IPS-18a (cell line): Measurements from ENCODE around the gene TACC3.
A peak's percentile ranks its signal among the peaks of the same experiment; 100 is the strongest.

Experiments
- H3K27ac ChIP-seq: one replicate; pipeline ENCODE4 v1.5.1; 2013; ENCODE audit warnings: low read length
- H3K27me3 ChIP-seq: one replicate; pipeline ENCODE4 v1.6.1; 2013; ENCODE audit warnings: mild to moderate bottlenecking, low read length; ENCODE audit not compliant: control insufficient read depth, insufficient read depth
- H3K36me3 ChIP-seq: one replicate; pipeline ENCODE4 v1.6.1; 2013; ENCODE audit warnings: low read depth, low read length; ENCODE audit not compliant: control insufficient read depth
- H3K4me1 ChIP-seq: one replicate; pipeline ENCODE4 v1.6.1; 2013; ENCODE audit warnings: low read depth, low read length; ENCODE audit not compliant: control insufficient read depth
- H3K4me3 ChIP-seq: one replicate; pipeline ENCODE4 v1.5.1; 2013; ENCODE audit warnings: low read length
- H3K9ac ChIP-seq: one replicate; pipeline ENCODE4 v1.6.1; 2013; ENCODE audit warnings: mild to moderate bottlenecking, low read length, moderate library complexity
- H3K9me3 ChIP-seq: one replicate; pipeline ENCODE4 v1.6.1; 2013; ENCODE audit warnings: low read depth, low read length; ENCODE audit not compliant: control insufficient read depth

TACC3 gene

GRCh38 chr4:1721003-1721665 lies at the start of gene TACC3, which contains the start of gene TMEM129:
Gene TACC3, plus strand, starts transcription at chr4:1721521. Its CDS starts 1,901 bp downstream, at chr4:1723422.
Gene TMEM129, minus strand, starts transcription at chr4:1721323. Its CDS starts 486 bp downstream, at chr4:1720837.
- Histone ChIP-seq H3K27ac (no peak within 1 kb of the TSS), H3K9ac (peak within 1 kb of the TSS; percentile 81), H3K27me3 (no peaks in the 10 kb centered on the region), H3K4me3 (peak within 1 kb of the TSS; percentile 82), H3K9me3 (no peaks in the 10 kb centered on the region), H3K36me3 (peaks cover 34% of the 10 kb centered on the region), H3K4me1 (no peaks in the 10 kb centered on the region)

GRCh38 chr4:1673671-1674070 lies 47.6 kb upstream of the TACC3 start:
- Histone ChIP-seq H3K4me3 (no peak overlapping the region), H3K27ac (no peak overlapping the region), H3K36me3 (no peaks in the 10 kb centered on the region), H3K4me1 (no peaks in the 10 kb centered on the region), H3K27me3 (no peaks in the 10 kb centered on the region), H3K9ac (no peak overlapping the region), H3K9me3 (no peaks in the 10 kb centered on the region)

GRCh38 chr4:1674682-1675081 lies 46.6 kb upstream of the TACC3 start:
- Histone ChIP-seq H3K9ac (no peak overlapping the region), H3K4me1 (no peaks in the 10 kb centered on the region), H3K27me3 (no peaks in the 10 kb centered on the region), H3K4me3 (no peak overlapping the region), H3K27ac (no peak overlapping the region), H3K9me3 (no peaks in the 10 kb centered on the region), H3K36me3 (no peaks in the 10 kb centered on the region)

GRCh38 chr4:1675136-1675801 lies 46.1 kb upstream of the TACC3 start:
- Histone ChIP-seq H3K36me3 (no peaks in the 10 kb centered on the region), H3K9me3 (no peaks in the 10 kb centered on the region), H3K27me3 (no peaks in the 10 kb centered on the region), H3K27ac (no peak overlapping the region), H3K4me3 (no peak overlapping the region), H3K4me1 (no peaks in the 10 kb centered on the region), H3K9ac (no peak overlapping the region)

- H3K9ac ChIP-seq = no peak overlapping the region
- H3K4me1 ChIP-seq = no peaks in the 10 kb centered on the region
- no peak overlapping the region for H3K4me3 ChIP-seq
- no peak overlapping the region for H3K27ac ChIP-seq
- no peaks in the 10 kb centered on the region for H3K9me3 ChIP-seq
- no peaks in the 10 kb centered on the region for H3K36me3 ChIP-seq
- no peaks in the 10 kb centered on the region for H3K27me3 ChIP-seq
Observed at GRCh38 chr4:1675802-1676137, 45.6 kb upstream of the TACC3 start.

GRCh38 chr4:1676605-1677525 lies 44.5 kb upstream of the TACC3 start:
- H3K27ac ChIP-seq = no peak overlapping the region
- H3K4me3 ChIP-seq = no peak overlapping the region
- H3K36me3 ChIP-seq = no peaks in the 10 kb centered on the region
- H3K4me1 ChIP-seq = no peaks in the 10 kb centered on the region
- H3K27me3 ChIP-seq = no peaks in the 10 kb centered on the region
- H3K9me3 ChIP-seq = no peaks in the 10 kb centered on the region
- no peak overlapping the region for H3K9ac ChIP-seq

GRCh38 chr4:1678244-1678643 lies 43.1 kb upstream of the TACC3 start:
- H3K27ac ChIP-seq = no peak overlapping the region

GRCh38 chr4:1682860-1683259 lies 38.5 kb upstream of the TACC3 start:
- Histone ChIP-seq H3K4me3 (peak overlapping the region; percentile 49), H3K27me3 (peaks cover 17% of the 10 kb centered on the region), H3K9me3 (no peaks in the 10 kb centered on the region), H3K36me3 (no peaks in the 10 kb centered on the region), H3K27ac (no peak overlapping the region), H3K9ac (no peak overlapping the region), H3K4me1 (peaks cover 7% of the 10 kb centered on the region)

More at GRCh38 chr4:1678244-1678643, 43.1 kb upstream of the TACC3 start:
- Histone ChIP-seq H3K27me3 (peaks cover 11% of the 10 kb centered on the region), H3K4me3 (no peak overlapping the region), H3K4me1 (peaks cover 5% of the 10 kb centered on the region), H3K9me3 (no peaks in the 10 kb centered on the region), H3K9ac (no peak overlapping the region), H3K36me3 (no peaks in the 10 kb centered on the region)

- Histone ChIP-seq H3K4me1 (peaks cover 7% of the 10 kb centered on the region), H3K4me3 (peak overlapping the region; percentile 49), H3K9ac (no peak overlapping the region), H3K27me3 (peaks cover 17% of the 10 kb centered on the region), H3K36me3 (no peaks in the 10 kb centered on the region), H3K9me3 (no peaks in the 10 kb centered on the region), H3K27ac (no peak overlapping the region)
Observed at GRCh38 chr4:1683261-1683735, 38.0 kb upstream of the TACC3 start.

GRCh38 chr4:1683736-1684505 lies 37.4 kb upstream of the TACC3 start, which contains the start of gene FAM53A:
Gene FAM53A, minus strand, starts transcription at chr4:1684313. Its CDS starts 15,572 bp downstream, at chr4:1668741.
- Histone ChIP-seq H3K4me3 (peak within 1 kb of the TSS; percentile 49), H3K27me3 (peaks cover 17% of the 10 kb centered on the region), H3K9ac (no peak within 1 kb of the TSS), H3K36me3 (no peaks in the 10 kb centered on the region), H3K27ac (no peak within 1 kb of the TSS), H3K4me1 (peaks cover 7% of the 10 kb centered on the region), H3K9me3 (no peaks in the 10 kb centered on the region)
